SK-N-SH treated with all-trans-retinoic acid at 6 μM for 48 hours (cell line): ENCODE results near the gene CRADD.

Source experiments
- CREB5 ChIP-seq: fragments of 250-450 bp; sonication (Bioruptor Pico); IDR thresholded peaks from 2 replicates; pipeline ENCODE4 v1.5.1; 2020; ENCODE audit warnings: low read depth, mild to moderate bottlenecking, moderate library complexity
- PPARA ChIP-seq: fragments of 250-450 bp; sonication (Bioruptor Pico); IDR thresholded peaks from 2 replicates; pipeline ENCODE4 v1.5.0; 2020; ENCODE audit warnings: mild to moderate bottlenecking, borderline replicate concordance
- ZFP3 ChIP-seq: fragments of 250-450 bp; sonication (Bioruptor Pico); IDR thresholded peaks from 2 replicates; pipeline ENCODE4 v1.5.0; 2020; ENCODE audit warnings: mild to moderate bottlenecking, moderate library complexity

- TF ChIP-seq PPARA (no peak), CREB5 (CRISPR knock-in tag) (no peak), ZFP3 (CRISPR knock-in tag) (no peak)
These were observed 2.2 kb downstream of the CRADD start for GRCh38 chr12:93679308-93679925.
